ENCODE data around the gene CFLAR. TPM values are rescaled to one million over a fixed set of nuclear protein-coding genes. Genes with fewer than 3 reads are reported as not detected.

Gene CFLAR
- total and polyA plus RNA-seq, 9 of the 15 experiments (the other 6 are each of a cell fraction or from before 2014, with no cell fraction given): 27.5 to 102 (median 54.0) TPM

DNA sequence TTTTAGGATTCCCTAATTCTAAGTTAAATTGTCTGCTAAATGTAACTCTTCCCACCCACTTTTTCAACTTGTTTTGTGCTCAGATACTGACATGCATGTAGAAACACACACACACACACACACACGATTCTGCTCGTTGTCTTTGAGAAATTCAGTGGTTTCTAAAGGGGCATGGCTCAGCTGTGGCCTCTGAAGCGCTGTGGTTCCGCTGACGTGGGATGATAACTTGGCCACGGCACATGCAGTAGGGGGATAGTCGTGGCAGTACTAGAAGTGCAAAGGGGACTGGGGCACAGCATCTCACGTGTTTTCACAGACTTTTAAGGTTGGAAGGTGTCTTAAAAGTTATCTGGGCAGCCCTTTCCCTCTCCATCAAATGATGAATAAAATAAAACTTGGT is 85.4 kb downstream of the CFLAR start (continued):
- TF ChIP-seq, protein P1, sequence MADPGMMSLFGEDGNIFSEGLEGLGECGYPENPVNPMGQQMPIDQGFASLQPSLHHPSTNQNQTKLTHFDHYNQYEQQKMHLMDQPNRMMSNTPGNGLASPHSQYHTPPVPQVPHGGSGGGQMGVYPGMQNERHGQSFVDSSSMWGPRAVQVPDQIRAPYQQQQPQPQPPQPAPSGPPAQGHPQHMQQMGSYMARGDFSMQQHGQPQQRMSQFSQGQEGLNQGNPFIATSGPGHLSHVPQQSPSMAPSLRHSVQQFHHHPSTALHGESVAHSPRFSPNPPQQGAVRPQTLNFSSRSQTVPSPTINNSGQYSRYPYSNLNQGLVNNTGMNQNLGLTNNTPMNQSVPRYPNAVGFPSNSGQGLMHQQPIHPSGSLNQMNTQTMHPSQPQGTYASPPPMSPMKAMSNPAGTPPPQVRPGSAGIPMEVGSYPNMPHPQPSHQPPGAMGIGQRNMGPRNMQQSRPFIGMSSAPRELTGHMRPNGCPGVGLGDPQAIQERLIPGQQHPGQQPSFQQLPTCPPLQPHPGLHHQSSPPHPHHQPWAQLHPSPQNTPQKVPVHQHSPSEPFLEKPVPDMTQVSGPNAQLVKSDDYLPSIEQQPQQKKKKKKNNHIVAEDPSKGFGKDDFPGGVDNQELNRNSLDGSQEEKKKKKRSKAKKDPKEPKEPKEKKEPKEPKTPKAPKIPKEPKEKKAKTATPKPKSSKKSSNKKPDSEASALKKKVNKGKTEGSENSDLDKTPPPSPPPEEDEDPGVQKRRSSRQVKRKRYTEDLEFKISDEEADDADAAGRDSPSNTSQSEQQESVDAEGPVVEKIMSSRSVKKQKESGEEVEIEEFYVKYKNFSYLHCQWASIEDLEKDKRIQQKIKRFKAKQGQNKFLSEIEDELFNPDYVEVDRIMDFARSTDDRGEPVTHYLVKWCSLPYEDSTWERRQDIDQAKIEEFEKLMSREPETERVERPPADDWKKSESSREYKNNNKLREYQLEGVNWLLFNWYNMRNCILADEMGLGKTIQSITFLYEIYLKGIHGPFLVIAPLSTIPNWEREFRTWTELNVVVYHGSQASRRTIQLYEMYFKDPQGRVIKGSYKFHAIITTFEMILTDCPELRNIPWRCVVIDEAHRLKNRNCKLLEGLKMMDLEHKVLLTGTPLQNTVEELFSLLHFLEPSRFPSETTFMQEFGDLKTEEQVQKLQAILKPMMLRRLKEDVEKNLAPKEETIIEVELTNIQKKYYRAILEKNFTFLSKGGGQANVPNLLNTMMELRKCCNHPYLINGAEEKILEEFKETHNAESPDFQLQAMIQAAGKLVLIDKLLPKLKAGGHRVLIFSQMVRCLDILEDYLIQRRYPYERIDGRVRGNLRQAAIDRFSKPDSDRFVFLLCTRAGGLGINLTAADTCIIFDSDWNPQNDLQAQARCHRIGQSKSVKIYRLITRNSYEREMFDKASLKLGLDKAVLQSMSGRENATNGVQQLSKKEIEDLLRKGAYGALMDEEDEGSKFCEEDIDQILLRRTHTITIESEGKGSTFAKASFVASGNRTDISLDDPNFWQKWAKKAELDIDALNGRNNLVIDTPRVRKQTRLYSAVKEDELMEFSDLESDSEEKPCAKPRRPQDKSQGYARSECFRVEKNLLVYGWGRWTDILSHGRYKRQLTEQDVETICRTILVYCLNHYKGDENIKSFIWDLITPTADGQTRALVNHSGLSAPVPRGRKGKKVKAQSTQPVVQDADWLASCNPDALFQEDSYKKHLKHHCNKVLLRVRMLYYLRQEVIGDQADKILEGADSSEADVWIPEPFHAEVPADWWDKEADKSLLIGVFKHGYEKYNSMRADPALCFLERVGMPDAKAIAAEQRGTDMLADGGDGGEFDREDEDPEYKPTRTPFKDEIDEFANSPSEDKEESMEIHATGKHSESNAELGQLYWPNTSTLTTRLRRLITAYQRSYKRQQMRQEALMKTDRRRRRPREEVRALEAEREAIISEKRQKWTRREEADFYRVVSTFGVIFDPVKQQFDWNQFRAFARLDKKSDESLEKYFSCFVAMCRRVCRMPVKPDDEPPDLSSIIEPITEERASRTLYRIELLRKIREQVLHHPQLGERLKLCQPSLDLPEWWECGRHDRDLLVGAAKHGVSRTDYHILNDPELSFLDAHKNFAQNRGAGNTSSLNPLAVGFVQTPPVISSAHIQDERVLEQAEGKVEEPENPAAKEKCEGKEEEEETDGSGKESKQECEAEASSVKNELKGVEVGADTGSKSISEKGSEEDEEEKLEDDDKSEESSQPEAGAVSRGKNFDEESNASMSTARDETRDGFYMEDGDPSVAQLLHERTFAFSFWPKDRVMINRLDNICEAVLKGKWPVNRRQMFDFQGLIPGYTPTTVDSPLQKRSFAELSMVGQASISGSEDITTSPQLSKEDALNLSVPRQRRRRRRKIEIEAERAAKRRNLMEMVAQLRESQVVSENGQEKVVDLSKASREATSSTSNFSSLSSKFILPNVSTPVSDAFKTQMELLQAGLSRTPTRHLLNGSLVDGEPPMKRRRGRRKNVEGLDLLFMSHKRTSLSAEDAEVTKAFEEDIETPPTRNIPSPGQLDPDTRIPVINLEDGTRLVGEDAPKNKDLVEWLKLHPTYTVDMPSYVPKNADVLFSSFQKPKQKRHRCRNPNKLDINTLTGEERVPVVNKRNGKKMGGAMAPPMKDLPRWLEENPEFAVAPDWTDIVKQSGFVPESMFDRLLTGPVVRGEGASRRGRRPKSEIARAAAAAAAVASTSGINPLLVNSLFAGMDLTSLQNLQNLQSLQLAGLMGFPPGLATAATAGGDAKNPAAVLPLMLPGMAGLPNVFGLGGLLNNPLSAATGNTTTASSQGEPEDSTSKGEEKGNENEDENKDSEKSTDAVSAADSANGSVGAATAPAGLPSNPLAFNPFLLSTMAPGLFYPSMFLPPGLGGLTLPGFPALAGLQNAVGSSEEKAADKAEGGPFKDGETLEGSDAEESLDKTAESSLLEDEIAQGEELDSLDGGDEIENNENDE (IDR thresholded peaks at IDR 0.05; ENCODE audit: low read depth, low read length): no peak
- TF ChIP-seq ZNF274 (IDR thresholded peaks at IDR 0.05; ENCODE audit: borderline replicate concordance, low read depth, low read length) (no peak), BDP1 (IDR thresholded peaks at IDR 0.05; ENCODE audit: insufficient read depth, insufficient read length) (no peak), BACH1 (tag; IDR thresholded peaks at IDR 0.05) (no peak), MCM5 (IDR thresholded peaks at IDR 0.05; ENCODE audit: low read depth) (no peak), NCOA1 (IDR thresholded peaks at IDR 0.05; ENCODE audit: low read depth) (no peak), EGR1 (conservative IDR thresholded peaks at IDR 0.05) (no peak)
- TF ChIP-seq, protein P2, sequence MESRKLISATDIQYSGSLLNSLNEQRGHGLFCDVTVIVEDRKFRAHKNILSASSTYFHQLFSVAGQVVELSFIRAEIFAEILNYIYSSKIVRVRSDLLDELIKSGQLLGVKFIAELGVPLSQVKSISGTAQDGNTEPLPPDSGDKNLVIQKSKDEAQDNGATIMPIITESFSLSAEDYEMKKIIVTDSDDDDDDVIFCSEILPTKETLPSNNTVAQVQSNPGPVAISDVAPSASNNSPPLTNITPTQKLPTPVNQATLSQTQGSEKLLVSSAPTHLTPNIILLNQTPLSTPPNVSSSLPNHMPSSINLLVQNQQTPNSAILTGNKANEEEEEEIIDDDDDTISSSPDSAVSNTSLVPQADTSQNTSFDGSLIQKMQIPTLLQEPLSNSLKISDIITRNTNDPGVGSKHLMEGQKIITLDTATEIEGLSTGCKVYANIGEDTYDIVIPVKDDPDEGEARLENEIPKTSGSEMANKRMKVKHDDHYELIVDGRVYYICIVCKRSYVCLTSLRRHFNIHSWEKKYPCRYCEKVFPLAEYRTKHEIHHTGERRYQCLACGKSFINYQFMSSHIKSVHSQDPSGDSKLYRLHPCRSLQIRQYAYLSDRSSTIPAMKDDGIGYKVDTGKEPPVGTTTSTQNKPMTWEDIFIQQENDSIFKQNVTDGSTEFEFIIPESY (CRISPR knock-in tag; IDR thresholded peaks at IDR 0.05): no peak

All from K562 (cell line).